ENCODE measurements around the gene SLC49A3.

- TF ChIP-seq CTCF (IDR thresholded peaks at IDR 0.05; ENCODE audit: poor library complexity) (no peak), EZH2 (IDR thresholded peaks at IDR 0.05; ENCODE audit: borderline replicate concordance) (no peak)
These were observed 12.7 kb downstream of the SLC49A3 start for GRCh38 chr4:675980-676870.
